Measurements from ENCODE around the gene ARHGAP12.

DNA sequence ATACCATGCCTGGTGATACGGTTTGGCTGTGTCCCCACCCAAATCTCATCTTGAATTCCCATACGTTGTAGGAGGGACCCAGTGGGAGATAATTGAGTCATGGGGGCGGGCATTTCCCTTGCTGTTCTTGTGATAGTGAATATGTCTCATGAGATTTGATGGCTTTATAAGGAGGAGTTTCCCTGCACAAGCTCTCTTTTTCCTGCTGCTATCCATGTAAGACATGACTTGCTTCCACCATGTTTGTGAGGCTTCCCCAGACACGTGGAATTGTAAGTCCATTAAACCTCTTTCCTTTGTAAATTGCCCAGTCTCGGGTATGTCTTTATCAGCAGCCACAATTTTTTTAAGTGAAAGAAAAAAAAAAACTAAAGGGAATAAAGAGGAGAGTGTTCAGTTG lies 152.5 kb downstream of the ARHGAP12 start:
- no peak for TF ChIP-seq GATA2 (IDR thresholded peaks at IDR 0.05; ENCODE audit: low read depth, low read length)
- no peak for TF ChIP-seq GATA3 (IDR thresholded peaks at IDR 0.05; ENCODE audit: low read depth, low read length)
